Neural progenitor cell (in vitro differentiated cells): ENCODE measurements around the gene SOWAHD. TPM values are rescaled to one million over a fixed set of nuclear protein-coding genes. Genes with fewer than 3 reads are reported as not detected.

Experiments used
- DNase-seq: peaks from one replicate; pipeline ENCODE4 v3.0.0-alpha.2; 2016; ENCODE audit warnings: low spot score
- H2AFZ ChIP-seq: fragments of 200-600 bp; sonication (generic); replicated peaks from 2 replicates; pipeline ENCODE4 v1.6.1; 2016; ENCODE audit warnings: antibody characterized with exemption
- H3F3A ChIP-seq: fragments of 200-600 bp; sonication (generic); 2 replicates; pipeline ENCODE4 v1.6.1; 2016; ENCODE audit warnings: antibody characterized with exemption, low read depth
- H3K27ac ChIP-seq: fragments of 200-600 bp; sonication (generic); 2 replicates; pipeline ENCODE4 v1.5.1; 2016; ENCODE audit warnings: mild to moderate bottlenecking
- H3K27me3 ChIP-seq: fragments of 200-600 bp; sonication (generic); 2 replicates; pipeline ENCODE4 v1.6.1; 2016; ENCODE audit warnings: mild to moderate bottlenecking, moderate library complexity
- H3K36me3 ChIP-seq: fragments of 200-600 bp; sonication (generic); 2 replicates; pipeline ENCODE4 v1.5.1; 2016
- H3K4me1 ChIP-seq: fragments of 200-600 bp; sonication (generic); 2 replicates; pipeline ENCODE4 v1.6.1; 2016; ENCODE audit warnings: mixed run types
- H3K4me2 ChIP-seq: fragments of 200-600 bp; sonication (generic); 2 replicates; pipeline ENCODE4 v1.6.1; 2016
- H3K4me3 ChIP-seq: fragments of 200-600 bp; sonication (generic); 2 replicates; pipeline ENCODE4 v1.5.1; 2016
- H3K79me2 ChIP-seq: fragments of 200-600 bp; sonication (generic); 2 replicates; pipeline ENCODE4 v1.6.1; 2016; ENCODE audit warnings: low read depth
- H3K9ac ChIP-seq: fragments of 200-600 bp; sonication (generic); 2 replicates; pipeline ENCODE4 v1.6.1; 2016
- H3K9me3 ChIP-seq: fragments of 200-600 bp; sonication (generic); 2 replicates; pipeline ENCODE4 v1.5.1; 2016; ENCODE audit warnings: low read depth
- H4K20me1 ChIP-seq: fragments of 200-600 bp; sonication (generic); 2 replicates; pipeline ENCODE4 v1.6.1; 2016; ENCODE audit warnings: low read depth
- H3K27ac Mint-ChIP-seq: 3 replicates; pipeline ENCODE4 v1.8.0; 2021; ENCODE audit warnings: mixed read lengths
- H3K27me3 Mint-ChIP-seq: 2 replicates; pipeline ENCODE4 v1.8.0; 2022; ENCODE audit warnings: low read depth, mild to moderate bottlenecking, inconsistent platforms, moderate library complexity, mixed read lengths; ENCODE audit not compliant: insufficient read depth
- H3K36me3 Mint-ChIP-seq: 3 replicates; pipeline ENCODE4 v1.8.0; 2021; ENCODE audit warnings: mixed read lengths
- H3K4me1 Mint-ChIP-seq: 3 replicates; pipeline ENCODE4 v1.8.0; 2021; ENCODE audit warnings: mixed read lengths
- H3K4me3 Mint-ChIP-seq: 3 replicates; pipeline ENCODE4 v1.8.0; 2021; ENCODE audit warnings: mild to moderate bottlenecking, moderate library complexity, mixed read lengths
- H3K9me3 Mint-ChIP-seq: 3 replicates; pipeline ENCODE4 v1.8.0; 2020; ENCODE audit warnings: mixed read lengths
- CTCF ChIP-seq: fragments of 200-600 bp; sonication (generic); IDR thresholded peaks from 2 replicates; pipeline ENCODE4 v1.5.1; 2017; ENCODE audit warnings: antibody characterized with exemption, mild to moderate bottlenecking
- EZH2 ChIP-seq: fragments of 200-600 bp; sonication (generic); IDR thresholded peaks from 2 replicates; pipeline ENCODE4 v1.6.1; 2017; ENCODE audit warnings: antibody characterized with exemption, mild to moderate bottlenecking, moderate library complexity
- EZH2phosphoT487 ChIP-seq: fragments of 200-600 bp; sonication (generic); IDR thresholded peaks from 2 replicates; pipeline ENCODE4 v1.6.1; 2017; ENCODE audit warnings: antibody characterized with exemption
- total RNA-seq: library from RNA; depleted of rRNA; stranded (reverse); fragments of >200 nt; gene quantifications from 2 replicates; pipeline ENCODE4 v1.2.3, GENCODE V29; 2015; ENCODE audit warnings: low replicate concordance

The SOWAHD gene
- total RNA-seq, 1 donor from 2014 or later: not detected

DNA sequence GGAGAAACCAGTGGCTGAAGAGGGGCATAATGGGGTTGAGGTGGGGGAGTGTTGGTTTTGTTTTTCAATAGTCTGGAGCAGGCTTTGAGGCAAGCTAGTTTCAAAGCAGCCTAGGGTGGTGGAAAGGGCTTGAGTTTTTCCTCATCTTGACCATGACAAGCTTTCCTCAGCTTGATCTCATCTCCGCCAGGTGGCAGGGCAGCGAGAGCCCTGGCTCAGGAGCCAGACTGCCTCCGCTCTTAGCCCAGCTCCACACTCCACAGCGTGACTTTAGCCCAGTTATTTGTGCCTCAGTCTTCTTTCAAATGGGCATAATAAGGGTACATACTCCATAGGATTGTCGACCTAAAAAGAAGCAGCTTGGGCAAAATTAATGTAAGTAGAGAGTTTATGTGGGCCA lies 29.9 kb upstream of the SOWAHD start:
- no peak for TF ChIP-seq EZH2phosphoT487
- TF ChIP-seq CTCF: peak; percentile 26
- H3K79me2 ChIP-seq: no peaks in the 10 kb centered on the region
- no peak overlapping the region for H3K4me2 ChIP-seq
- H3K27ac ChIP-seq: no peak overlapping the region
- no peaks in the 10 kb centered on the region for H3K27me3 ChIP-seq
- no peaks in the 10 kb centered on the region for H3K36me3 ChIP-seq
- H3K9me3 Mint-ChIP-seq: peaks cover 18% of the 10 kb centered on the region
- no peak overlapping the region for H3K27ac Mint-ChIP-seq
- H3K4me3 ChIP-seq: no peak overlapping the region
- no peak overlapping the region for H3K9ac ChIP-seq
- peaks cover 7% of the 10 kb centered on the region for H3K4me1 Mint-ChIP-seq
- H2AFZ ChIP-seq: no peak overlapping the region
- peak; percentile 20 for DNase-seq
- H3K4me1 ChIP-seq: no peaks in the 10 kb centered on the region
- H3K27me3 Mint-ChIP-seq: no peaks in the 10 kb centered on the region
- H3K9me3 ChIP-seq: no peaks in the 10 kb centered on the region
- no peaks in the 10 kb centered on the region for H3K36me3 Mint-ChIP-seq
- H3K4me3 Mint-ChIP-seq: no peak overlapping the region
- no peaks in the 10 kb centered on the region for H3F3A ChIP-seq
- H4K20me1 ChIP-seq: no peaks in the 10 kb centered on the region

- Histone ChIP-seq H4K20me1 (no peaks in the 10 kb centered on the region), H3K27ac (no peak overlapping the region), H3K4me1 (no peaks in the 10 kb centered on the region), H3K9ac (no peak overlapping the region), H3K4me2 (no peak overlapping the region), H3F3A (no peaks in the 10 kb centered on the region), H3K79me2 (no peaks in the 10 kb centered on the region), H3K4me3 (no peak overlapping the region), H3K27me3 (no peaks in the 10 kb centered on the region), H2AFZ (no peak overlapping the region), H3K9me3 (no peaks in the 10 kb centered on the region), H3K36me3 (no peaks in the 10 kb centered on the region)
- peak; percentile 75 for DNase-seq
- no peak overlapping the region for H3K4me3 Mint-ChIP-seq
- H3K27me3 Mint-ChIP-seq: no peaks in the 10 kb centered on the region
- peaks cover 7% of the 10 kb centered on the region for H3K4me1 Mint-ChIP-seq
- H3K36me3 Mint-ChIP-seq: no peaks in the 10 kb centered on the region
- TF ChIP-seq EZH2: no peak
- peak; percentile 60 for TF ChIP-seq CTCF
- no peak overlapping the region for H3K27ac Mint-ChIP-seq
- peaks cover 18% of the 10 kb centered on the region for H3K9me3 Mint-ChIP-seq
Observed at GRCh38 chrX:119729408-119730201, 28.8 kb upstream of the SOWAHD start.

DNA sequence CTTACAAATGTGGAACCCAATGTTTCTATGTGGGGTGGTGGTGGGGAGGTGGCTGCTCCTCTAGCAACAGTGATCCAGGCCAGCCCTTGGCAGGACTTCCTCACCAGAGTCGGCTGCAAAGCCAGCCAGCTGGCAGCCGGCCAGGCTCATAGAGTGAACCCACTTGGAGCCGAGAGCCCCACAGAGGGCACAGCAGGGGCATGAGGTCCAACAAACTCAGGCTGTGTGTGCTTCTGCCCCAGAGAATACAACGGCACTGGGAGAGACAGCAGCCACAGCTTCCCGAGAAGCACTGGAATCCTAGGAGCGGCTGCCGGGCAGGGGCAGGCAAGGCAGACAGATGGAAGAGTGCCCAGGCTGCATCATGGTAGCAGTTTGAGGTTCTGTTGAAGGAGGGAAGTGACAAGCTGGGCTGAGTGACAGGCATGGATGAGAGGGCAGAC lies 23.5 kb upstream of the SOWAHD start:
- no peak overlapping the region for H3K9ac ChIP-seq
- no peak overlapping the region for H3K27ac ChIP-seq
- no peak for TF ChIP-seq EZH2phosphoT487
- no peak for TF ChIP-seq EZH2
- no peak for TF ChIP-seq CTCF
- Mint-ChIP-seq H3K4me1 (peaks cover 6% of the 10 kb centered on the region), H3K27me3 (peaks cover 5% of the 10 kb centered on the region), H3K36me3 (no peaks in the 10 kb centered on the region), H3K4me3 (no peak overlapping the region), H3K27ac (no peak overlapping the region), H3K9me3 (peaks cover 25% of the 10 kb centered on the region)
- H3K4me2 ChIP-seq: no peak overlapping the region
- DNase-seq: no peak
- H3K4me3 ChIP-seq: no peak overlapping the region
- no peaks in the 10 kb centered on the region for H3K27me3 ChIP-seq
- H3K4me1 ChIP-seq: no peaks in the 10 kb centered on the region
- no peaks in the 10 kb centered on the region for H3K79me2 ChIP-seq
- H3K9me3 ChIP-seq: no peaks in the 10 kb centered on the region
- H3K36me3 ChIP-seq: no peaks in the 10 kb centered on the region
- H2AFZ ChIP-seq: no peak overlapping the region
- no peaks in the 10 kb centered on the region for H3F3A ChIP-seq
- H4K20me1 ChIP-seq: no peaks in the 10 kb centered on the region
